ENCODE results near the gene SGPL1.

The SGPL1 gene

GRCh38 chr10:70913893-70914240 lies 98.1 kb downstream of the SGPL1 start:
- no peak for TF ChIP-seq CTCF (IDR thresholded peaks at IDR 0.05; ENCODE audit: borderline replicate concordance, control extremely low read depth, extremely low read depth, insufficient read depth, missing control alignments)
- in situ Hi-C loops (cut with MboI; ENCODE audit: low sequenced_read_pairs, unreplicated experiment), result no loop called here
- DNase-seq (ENCODE audit: low spot score), result no peak

- in situ Hi-C loops (cut with MboI; ENCODE audit: low sequenced_read_pairs, unreplicated experiment), result no loop called here
- no peak for TF ChIP-seq CTCF (IDR thresholded peaks at IDR 0.05; ENCODE audit: borderline replicate concordance, control extremely low read depth, extremely low read depth, insufficient read depth, missing control alignments)
- DNase-seq (ENCODE audit: low spot score), result no peak
Measured at GRCh38 chr10:70914316-70914864, 98.6 kb downstream of the SGPL1 start.

- DNase-seq (ENCODE audit: low spot score), result no peak
- in situ Hi-C loops (cut with MboI; ENCODE audit: low sequenced_read_pairs, unreplicated experiment), result no loop called here
- TF ChIP-seq CTCF (IDR thresholded peaks at IDR 0.05; ENCODE audit: borderline replicate concordance, control extremely low read depth, extremely low read depth, insufficient read depth, missing control alignments), result no peak
Measured at GRCh38 chr10:70915206-70915605, 99.5 kb downstream of the SGPL1 start.

GRCh38 chr10:70915806-70916205 lies 100.1 kb downstream of the SGPL1 start:
- no peak for TF ChIP-seq CTCF (IDR thresholded peaks at IDR 0.05; ENCODE audit: borderline replicate concordance, control extremely low read depth, extremely low read depth, insufficient read depth, missing control alignments)
- in situ Hi-C loops (cut with MboI; ENCODE audit: low sequenced_read_pairs, unreplicated experiment), result no loop called here
- no peak for DNase-seq (ENCODE audit: low spot score)

- DNase-seq (ENCODE audit: low spot score), result no peak
- in situ Hi-C loops (cut with MboI; ENCODE audit: low sequenced_read_pairs, unreplicated experiment), result no loop called here
- TF ChIP-seq CTCF (IDR thresholded peaks at IDR 0.05; ENCODE audit: borderline replicate concordance, control extremely low read depth, extremely low read depth, insufficient read depth, missing control alignments), result no peak
Measured at GRCh38 chr10:70916241-70916640, 100.5 kb downstream of the SGPL1 start.

- TF ChIP-seq CTCF (IDR thresholded peaks at IDR 0.05; ENCODE audit: borderline replicate concordance, control extremely low read depth, extremely low read depth, insufficient read depth, missing control alignments), result no peak
- in situ Hi-C loops (cut with MboI; ENCODE audit: low sequenced_read_pairs, unreplicated experiment), result no loop called here
- no peak for DNase-seq (ENCODE audit: low spot score)
Measured at GRCh38 chr10:70917226-70917625, 101.5 kb downstream of the SGPL1 start.

GRCh38 chr10:70917635-70918034 lies 101.9 kb downstream of the SGPL1 start:
- TF ChIP-seq CTCF (IDR thresholded peaks at IDR 0.05; ENCODE audit: borderline replicate concordance, control extremely low read depth, extremely low read depth, insufficient read depth, missing control alignments), result no peak
- in situ Hi-C loops (cut with MboI; ENCODE audit: low sequenced_read_pairs, unreplicated experiment), result no loop called here
- no peak for DNase-seq (ENCODE audit: low spot score)
